AG04449 (cell line): ENCODE results near the gene SLC2A14.
"Not testable (repeated sequence)": the region's sequence is repeated elsewhere in the genome, so short reads cannot be mapped to it uniquely, and the experiment has no call there.

Experiments
- CTCF ChIA-PET: fragments of 350-600 bp; formaldehyde crosslinking; extraction: SDS; loops from one replicate; lab custom pipeline; 2021; ENCODE audit warnings: antibody characterized with exemption; lab: Yijun Ruan, JAX
- POLR2A ChIA-PET: fragments of 400-600, 350-600 bp; formaldehyde crosslinking; extraction: SDS; loops from one replicate; lab custom pipeline; 2020; ENCODE audit warnings: antibody characterized with exemption, inconsistent platforms; lab: Yijun Ruan, JAX
- DNase-seq: peaks from one replicate; pipeline ENCODE4 v3.0.0-alpha.2; 2010; ENCODE audit warnings: low read depth, low spot score
- H3K4me3 ChIP-seq: 2 replicates; pipeline ENCODE4 v1.5.1; 2011; ENCODE audit warnings: low read depth, mild to moderate bottlenecking, control low read depth, low read length
- TF ChIP-seq, protein P1 (sequence below): IDR thresholded peaks from one replicate; pipeline ENCODE4 v1.5.1; 2011; ENCODE audit warnings: mild to moderate bottlenecking, moderate library complexity, low read length, control low read depth, inconsistent platforms; ENCODE audit not compliant: insufficient read depth; ENCODE audit errors: missing control alignments

Gene SLC2A14

DNA sequence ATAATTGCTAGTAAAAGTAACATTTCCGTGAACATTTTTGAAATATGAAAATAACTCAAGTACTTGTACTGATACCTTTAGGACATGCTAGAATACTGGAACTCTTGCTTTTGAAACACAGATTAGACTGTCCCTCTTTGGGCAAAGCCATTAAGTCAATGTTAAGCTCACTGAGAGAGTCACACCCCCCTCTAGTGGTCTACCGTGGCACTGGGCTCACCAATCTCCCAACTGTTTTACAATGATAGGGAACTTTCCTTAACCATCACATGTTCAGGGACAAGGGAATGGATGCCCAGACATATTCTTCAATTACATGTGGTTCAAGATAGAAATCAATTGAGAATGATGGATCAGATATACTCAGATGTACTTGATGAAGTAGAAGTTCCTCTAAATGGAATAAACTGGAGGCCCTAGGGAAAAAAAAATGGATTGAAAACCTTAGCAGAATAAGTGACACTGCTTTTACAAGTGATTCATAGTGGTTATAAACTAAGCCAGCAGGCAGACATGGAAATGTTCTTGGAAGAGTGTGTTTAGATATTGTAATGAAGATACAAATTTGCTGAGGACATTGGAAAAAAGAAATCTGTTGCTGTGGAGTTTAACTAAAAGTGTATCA lies 65.7 kb downstream of the SLC2A14 start:
- TF ChIP-seq, protein P1, sequence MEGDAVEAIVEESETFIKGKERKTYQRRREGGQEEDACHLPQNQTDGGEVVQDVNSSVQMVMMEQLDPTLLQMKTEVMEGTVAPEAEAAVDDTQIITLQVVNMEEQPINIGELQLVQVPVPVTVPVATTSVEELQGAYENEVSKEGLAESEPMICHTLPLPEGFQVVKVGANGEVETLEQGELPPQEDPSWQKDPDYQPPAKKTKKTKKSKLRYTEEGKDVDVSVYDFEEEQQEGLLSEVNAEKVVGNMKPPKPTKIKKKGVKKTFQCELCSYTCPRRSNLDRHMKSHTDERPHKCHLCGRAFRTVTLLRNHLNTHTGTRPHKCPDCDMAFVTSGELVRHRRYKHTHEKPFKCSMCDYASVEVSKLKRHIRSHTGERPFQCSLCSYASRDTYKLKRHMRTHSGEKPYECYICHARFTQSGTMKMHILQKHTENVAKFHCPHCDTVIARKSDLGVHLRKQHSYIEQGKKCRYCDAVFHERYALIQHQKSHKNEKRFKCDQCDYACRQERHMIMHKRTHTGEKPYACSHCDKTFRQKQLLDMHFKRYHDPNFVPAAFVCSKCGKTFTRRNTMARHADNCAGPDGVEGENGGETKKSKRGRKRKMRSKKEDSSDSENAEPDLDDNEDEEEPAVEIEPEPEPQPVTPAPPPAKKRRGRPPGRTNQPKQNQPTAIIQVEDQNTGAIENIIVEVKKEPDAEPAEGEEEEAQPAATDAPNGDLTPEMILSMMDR: peak; percentile 84
- DNase-seq: no peak
- CTCF ChIA-PET: interaction anchor here (0.6 to 5.1 kb wide), 16 partner anchors 9 to 585 kb away, joined by 3 to 81 read pairs (median 4); no protein-coding TSS in a partner anchor
- H3K4me3 ChIP-seq: no peak overlapping the region
- POLR2A ChIA-PET: interaction anchor here (1.0 kb wide), 1 partner anchor 129 kb away, joined by 4 read pairs; the partner anchor contains the start of gene SLC2A3

- CTCF ChIA-PET: interaction anchor here (0.6 to 5.1 kb wide), 15 partner anchors 9 to 584 kb away, joined by 3 to 81 read pairs (median 5); no protein-coding TSS in a partner anchor
- POLR2A ChIA-PET: interaction anchor here (1.0 kb wide), 1 partner anchor 130 kb away, joined by 4 read pairs; the partner anchor contains the start of gene SLC2A3
- H3K4me3 ChIP-seq, DNase-seq: not testable (repeated sequence)
Measured at GRCh38 chr12:7806319-7806718, 66.4 kb downstream of the SLC2A14 start.

DNA sequence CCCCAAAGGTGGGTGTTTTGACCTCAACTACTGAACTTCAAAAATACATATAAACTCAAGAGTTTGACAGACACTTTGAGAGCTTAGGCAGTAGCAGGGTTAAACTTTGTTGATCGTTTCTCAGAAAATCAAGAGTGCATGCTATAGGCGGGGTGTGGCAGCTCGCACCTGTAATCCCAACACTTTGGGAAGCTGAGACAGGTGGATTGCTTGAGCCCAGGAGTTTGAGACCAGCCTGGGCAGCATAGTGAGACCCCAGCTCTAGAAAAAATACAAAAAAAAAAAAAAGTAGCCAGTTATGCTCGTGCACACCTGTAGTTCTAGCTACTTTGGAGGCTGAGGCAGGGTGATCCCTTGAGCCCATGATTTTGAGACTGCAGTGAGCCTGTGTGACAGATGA lies 71.3 kb downstream of the SLC2A14 start:
- no peak for DNase-seq
- TF ChIP-seq, protein P1: no peak
- H3K4me3 ChIP-seq: no peak overlapping the region
- POLR2A ChIA-PET: no interaction called here
- CTCF ChIA-PET: interaction anchor here (1.0 to 2.1 kb wide), 4 partner anchors 29 to 152 kb away, joined by 3 to 7 read pairs (median 3); no protein-coding TSS in a partner anchor

GRCh38 chr12:7798750-7799308 lies 73.9 kb downstream of the SLC2A14 start:
- POLR2A ChIA-PET, H3K4me3 ChIP-seq, DNase-seq: not testable (repeated sequence)
- CTCF ChIA-PET: interaction anchor here (1.3 kb wide), 1 partner anchor 10 kb away, joined by 4 read pairs; no protein-coding TSS in a partner anchor

GRCh38 chr12:7797698-7798398 lies 74.9 kb downstream of the SLC2A14 start:
- no peak overlapping the region for H3K4me3 ChIP-seq
- TF ChIP-seq, protein P1: no peak
- no peak for DNase-seq
- POLR2A ChIA-PET: no interaction called here
- CTCF ChIA-PET: interaction anchor here (1.0 to 2.3 kb wide), 2 partner anchors 9 to 120 kb away, joined by 3 to 12 read pairs; no protein-coding TSS in a partner anchor

DNA sequence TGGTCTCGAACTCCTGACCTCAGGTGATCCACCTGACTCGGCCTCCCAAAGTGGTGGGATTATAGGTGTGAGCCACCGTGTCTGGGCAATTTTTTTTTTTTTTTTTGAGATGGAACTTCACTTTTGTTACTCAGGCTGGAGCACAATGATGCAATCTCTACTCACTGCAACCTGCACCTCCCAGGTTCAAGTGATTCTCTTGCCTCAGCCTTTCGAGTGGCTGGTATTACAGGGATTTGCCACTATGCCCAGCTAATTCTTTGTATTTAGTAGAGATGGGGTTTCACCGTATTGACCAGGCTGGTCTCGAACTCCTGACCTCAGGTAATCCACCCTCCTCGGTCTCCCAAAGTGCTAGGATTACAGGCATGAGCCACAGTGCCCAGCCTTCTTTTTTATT lies 75.4 kb downstream of the SLC2A14 start:
- DNase-seq, H3K4me3 ChIP-seq, POLR2A ChIA-PET: not testable (repeated sequence)
- CTCF ChIA-PET: interaction anchor here (1.0 to 2.3 kb wide), 2 partner anchors 10 to 119 kb away, joined by 3 to 12 read pairs; no protein-coding TSS in a partner anchor

DNA sequence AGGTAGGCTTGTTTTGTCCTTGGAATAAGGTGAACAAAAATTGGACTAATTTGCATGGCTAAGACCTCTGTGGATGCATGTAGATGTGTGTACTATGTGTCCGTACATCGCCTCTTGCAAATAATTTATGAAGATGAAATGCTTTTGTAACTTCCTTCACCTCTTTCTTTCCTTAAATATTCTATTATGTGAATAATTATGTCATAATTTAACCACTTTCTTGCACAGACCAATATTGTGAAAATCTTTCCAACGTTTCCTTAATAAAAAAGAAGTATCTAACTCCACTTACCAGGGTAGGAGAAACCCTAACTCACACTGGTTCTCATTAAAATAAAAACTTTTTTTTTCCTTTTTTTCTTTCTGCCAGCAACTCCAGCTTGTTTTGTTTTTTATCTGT lies 79.5 kb downstream of the SLC2A14 start:
- TF ChIP-seq, protein P1: no peak
- DNase-seq: no peak
- POLR2A ChIA-PET: no interaction called here
- CTCF ChIA-PET: interaction anchor here (1.4 kb wide), 1 partner anchor 14 kb away, joined by 4 read pairs; no protein-coding TSS in a partner anchor
- no peak overlapping the region for H3K4me3 ChIP-seq

DNA sequence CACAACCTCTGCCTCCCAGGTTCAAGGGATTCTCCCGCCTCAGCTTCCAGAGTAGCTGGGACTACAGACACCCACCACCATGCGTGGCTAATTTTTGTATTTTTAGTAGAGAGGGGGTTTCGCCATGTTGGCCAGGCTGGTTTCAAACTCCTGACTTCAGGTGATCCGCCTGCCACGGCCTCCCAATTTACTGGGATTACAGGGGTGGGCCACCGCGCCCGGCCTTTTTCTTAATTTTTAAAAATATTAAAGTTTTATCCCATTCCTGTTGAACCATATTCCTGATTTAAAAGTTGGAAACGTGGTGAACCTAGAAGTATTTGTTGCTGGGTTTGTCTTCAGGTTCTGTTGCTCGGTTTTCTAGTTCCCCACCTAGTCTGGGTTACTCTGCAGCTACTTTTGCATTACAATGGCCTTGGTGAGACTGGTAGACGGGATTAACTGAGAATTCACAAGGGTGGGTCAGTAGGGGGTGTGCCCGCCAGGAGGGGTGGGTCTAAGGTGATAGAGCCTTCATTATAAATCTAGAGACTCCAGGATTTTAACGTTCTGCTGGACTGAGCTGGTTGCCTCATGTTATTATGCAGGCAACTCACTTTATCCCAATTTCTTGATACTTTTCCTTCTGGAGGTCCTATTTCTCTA lies 83.7 kb downstream of the SLC2A14 start, which contains the start of gene NANOG:
NANOG (plus strand) TSS at position 519 of the 645 bp plus-strand sequence. CDS start 213 bp downstream, outside the sequence.
- CTCF ChIA-PET, POLR2A ChIA-PET, DNase-seq, H3K4me3 ChIP-seq: not testable (repeated sequence)
